Epithelial cell of prostate (primary cell): Measurements from ENCODE around the gene SLC39A5.

Source experiments
- DNase-seq: peaks from one replicate; pipeline ENCODE4 v3.0.0-alpha.2; 2011; ENCODE audit warnings: low read depth, low spot score
- H3K27ac ChIP-seq: fragments of 450-650 bp; 2 replicates; pipeline ENCODE4 v1.5.1; 2017; ENCODE audit warnings: mild to moderate bottlenecking

The SLC39A5 gene, protein sequence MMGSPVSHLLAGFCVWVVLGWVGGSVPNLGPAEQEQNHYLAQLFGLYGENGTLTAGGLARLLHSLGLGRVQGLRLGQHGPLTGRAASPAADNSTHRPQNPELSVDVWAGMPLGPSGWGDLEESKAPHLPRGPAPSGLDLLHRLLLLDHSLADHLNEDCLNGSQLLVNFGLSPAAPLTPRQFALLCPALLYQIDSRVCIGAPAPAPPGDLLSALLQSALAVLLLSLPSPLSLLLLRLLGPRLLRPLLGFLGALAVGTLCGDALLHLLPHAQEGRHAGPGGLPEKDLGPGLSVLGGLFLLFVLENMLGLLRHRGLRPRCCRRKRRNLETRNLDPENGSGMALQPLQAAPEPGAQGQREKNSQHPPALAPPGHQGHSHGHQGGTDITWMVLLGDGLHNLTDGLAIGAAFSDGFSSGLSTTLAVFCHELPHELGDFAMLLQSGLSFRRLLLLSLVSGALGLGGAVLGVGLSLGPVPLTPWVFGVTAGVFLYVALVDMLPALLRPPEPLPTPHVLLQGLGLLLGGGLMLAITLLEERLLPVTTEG

GRCh38 chr12:56229916-56230431, at the start of gene SLC39A5:
SLC39A5 (plus strand) TSS chr12:56230051; CDS start chr12:56231275, 1,224 bp downstream.
- no peak for DNase-seq
- no peak within 1 kb of the TSS for H3K27ac ChIP-seq

DNA sequence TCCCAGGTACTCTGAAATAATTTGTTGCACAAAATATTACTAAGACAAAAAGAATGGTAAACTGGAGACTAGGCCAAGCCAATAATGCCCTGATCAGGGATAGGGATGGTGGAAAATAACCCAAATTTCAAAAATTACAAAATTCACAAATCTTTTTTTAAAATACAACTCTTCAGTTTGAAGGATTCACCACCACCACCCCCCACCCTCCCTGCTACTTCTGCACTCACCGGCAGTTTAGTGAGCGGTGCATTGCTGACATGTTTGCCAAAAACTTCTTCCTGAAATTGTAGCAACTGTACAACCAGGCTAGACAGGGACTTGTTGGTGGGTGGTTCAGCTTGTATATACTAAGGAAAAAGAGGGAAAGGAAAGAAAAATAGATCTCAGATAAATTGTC, 42.9 kb upstream of the SLC39A5 start:
- DNase-seq = no peak
- no peak overlapping the region for H3K27ac ChIP-seq

- DNase-seq = no peak
- peak overlapping the region; percentile 91 for H3K27ac ChIP-seq
Observed at GRCh38 chr12:56188131-56188777, 41.6 kb upstream of the SLC39A5 start.

- peak overlapping the region; percentile 91 for H3K27ac ChIP-seq
- DNase-seq = no peak
Observed at GRCh38 chr12:56188778-56189098, 41.1 kb upstream of the SLC39A5 start.

DNA sequence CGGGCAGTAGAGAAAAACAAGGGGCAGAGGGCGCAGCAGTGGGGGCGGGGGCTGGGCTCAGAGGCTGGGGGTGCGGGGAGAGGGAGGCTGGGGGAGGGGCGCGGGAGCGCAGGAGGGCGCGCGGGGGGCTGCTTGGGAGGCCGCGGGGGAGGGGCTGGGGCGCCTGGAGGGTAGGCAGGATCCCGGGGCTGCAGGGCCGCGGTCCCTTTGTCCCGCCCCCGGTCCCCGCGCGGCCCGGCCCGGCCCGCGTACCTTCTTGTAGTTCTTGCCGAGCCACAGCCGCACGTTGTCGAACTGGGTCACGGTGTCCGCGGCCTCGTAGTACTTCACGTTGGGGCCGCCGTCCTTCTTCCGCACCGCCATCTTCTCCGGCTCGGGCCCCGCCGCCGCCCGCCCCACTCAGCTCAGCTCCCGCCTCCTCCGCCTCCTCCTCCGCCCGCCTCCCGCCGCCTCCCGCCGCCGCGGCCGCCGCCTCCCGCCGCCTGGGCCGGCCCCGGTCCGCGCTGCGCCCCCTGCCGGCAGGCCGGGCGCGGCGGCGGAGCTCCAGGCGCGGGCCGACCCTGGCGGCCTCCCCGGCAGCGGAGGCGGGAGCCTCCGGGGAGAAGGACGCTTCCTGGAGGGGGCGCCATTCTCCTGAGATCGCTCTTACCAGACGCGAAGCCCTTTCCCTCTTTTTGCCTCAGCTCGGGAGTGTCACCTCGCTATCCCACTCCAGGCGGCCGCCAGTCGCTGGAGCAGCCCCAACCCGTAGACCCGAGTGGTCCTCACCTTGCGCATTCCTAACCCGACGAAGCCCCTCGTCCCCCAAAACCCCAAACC, 40.5 kb upstream of the SLC39A5 start, which contains the start of gene SMARCC2:
Gene SMARCC2, minus strand, starts transcription at position 385 of the 819 bp plus-strand sequence. Its CDS starts 22 bp downstream, at position 363.
- peak; percentile 10 for DNase-seq

DNA sequence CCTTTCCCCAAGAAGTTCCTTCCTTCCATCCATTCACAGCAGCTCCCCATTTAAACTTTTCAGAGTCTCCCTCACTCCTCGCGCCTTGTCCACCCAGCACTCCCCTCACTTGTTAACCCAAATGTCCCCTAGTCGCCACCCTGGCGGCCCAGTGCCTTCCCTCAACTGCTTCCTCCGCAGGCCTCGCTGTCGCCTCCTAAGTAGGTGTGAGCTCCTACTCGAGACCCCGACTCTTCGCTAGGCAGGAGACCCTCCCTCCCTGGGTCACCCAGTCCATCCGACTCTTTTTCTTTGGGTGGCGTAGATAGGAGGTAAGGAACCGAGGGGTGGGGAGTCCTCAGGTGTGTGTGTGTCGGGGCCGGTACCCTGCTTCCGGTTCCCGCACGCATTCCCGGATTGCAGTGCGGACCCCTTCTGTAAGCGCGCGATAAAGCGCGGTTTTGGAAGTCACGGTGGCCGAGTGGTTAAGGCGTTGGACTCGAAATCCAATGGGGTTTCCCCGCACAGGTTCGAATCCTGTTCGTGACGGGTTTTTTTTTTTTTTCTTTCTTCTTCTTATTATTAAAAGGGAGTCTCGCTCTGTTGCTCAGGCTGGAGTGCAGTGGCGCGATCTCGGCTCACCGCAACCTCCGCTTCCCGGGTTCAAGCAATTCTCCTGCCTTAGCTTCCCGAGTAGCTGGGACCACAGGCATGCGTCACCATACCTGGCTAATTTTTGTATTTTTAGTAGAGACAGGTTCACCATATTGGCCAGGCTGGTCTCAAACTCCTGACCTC, 39.7 kb upstream of the SLC39A5 start:
- DNase-seq = peak; percentile 18
- H3K27ac ChIP-seq = peak overlapping the region; percentile 91

More for the DNA sequence above, 40.5 kb upstream of the SLC39A5 start, which contains the start of gene SMARCC2:
- H3K27ac ChIP-seq = peak within 1 kb of the TSS; percentile 91

GRCh38 chr12:56190695-56191155, 39.1 kb upstream of the SLC39A5 start:
- no peak for DNase-seq
- H3K27ac ChIP-seq = peak overlapping the region; percentile 91

DNA sequence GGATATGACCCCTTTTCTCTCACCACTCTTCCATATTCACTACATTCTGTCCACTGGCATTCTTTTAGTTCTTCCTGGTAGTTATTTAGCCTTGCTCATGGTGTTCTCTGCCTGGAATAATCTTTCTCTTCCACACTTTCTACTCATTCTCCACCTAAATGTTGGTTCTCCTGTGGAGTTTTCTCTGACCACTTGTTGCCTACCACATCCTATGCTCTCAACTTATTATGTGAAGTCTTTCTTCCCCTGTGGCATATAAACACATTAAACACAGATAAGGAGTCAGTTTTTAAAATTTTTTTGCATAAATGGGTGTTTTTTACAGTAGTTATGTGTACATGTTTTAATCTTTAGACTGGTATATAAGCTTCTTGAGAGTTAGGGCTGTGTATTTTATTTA, 37.3 kb upstream of the SLC39A5 start:
- no peak overlapping the region for H3K27ac ChIP-seq
- no peak for DNase-seq

DNA sequence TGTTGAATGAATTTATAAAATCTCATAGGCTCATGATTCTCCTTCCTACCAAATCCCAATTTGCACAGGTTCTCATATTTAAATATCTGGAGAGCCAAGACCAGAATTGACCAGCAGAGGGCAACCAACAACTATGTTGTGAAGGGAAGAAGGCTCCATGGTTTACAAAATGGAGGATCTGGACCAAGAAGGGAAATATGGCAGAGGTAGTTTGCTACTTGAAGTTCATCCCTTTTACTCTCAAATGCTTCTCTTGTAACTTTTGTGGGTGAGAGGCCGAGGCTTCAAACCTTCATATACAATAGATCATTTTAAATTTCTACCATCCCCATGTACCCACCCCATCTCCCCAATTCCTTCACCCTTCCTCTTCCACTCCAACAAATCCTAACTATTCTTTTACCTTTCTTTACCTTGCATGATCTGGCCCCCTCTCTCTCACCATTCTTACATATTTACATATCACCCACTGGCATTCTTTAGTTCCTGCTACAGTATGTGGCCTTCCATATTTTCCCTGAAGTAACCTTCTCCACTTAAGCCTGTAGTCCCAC, 36.7 kb upstream of the SLC39A5 start:
- no peak overlapping the region for H3K27ac ChIP-seq
- peak; percentile 24 for DNase-seq

- H3K27ac ChIP-seq = peak overlapping the region; percentile 48
Observed at GRCh38 chr12:56196818-56197550, 32.9 kb upstream of the SLC39A5 start.

DNA sequence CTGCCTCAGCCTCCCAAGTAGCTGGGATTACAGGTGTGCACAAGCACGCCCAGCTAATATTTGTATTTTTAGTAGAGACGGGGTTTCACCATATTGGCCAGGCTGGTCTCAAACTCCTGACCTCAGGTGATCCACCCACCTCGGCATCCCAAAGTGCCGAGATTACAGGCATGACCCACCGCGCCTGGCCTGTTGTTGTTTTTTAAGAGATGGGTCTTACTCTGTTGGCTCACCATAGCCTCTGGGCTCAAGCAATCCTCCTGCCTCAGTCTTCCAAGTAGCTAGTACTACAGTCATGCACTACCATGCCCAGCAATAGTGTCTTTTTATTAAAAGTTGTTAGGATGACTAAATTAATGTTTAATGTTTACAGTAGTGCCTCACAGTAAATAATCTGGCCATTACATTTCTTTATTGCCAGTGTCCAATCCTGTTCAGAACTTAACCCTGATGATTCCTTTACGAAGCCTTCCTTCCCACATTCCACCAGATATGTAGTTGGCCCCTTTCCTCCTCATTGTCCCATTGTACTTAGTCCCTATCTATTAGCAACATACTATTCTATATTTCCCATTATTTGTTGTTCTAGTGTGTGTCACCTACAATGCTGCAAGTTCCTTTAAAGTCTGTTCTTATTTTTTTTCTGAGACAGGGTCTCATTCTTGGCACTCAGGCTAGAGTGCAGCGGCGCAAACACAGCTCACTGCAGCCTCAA, 31.8 kb upstream of the SLC39A5 start:
- H3K27ac ChIP-seq = no peak overlapping the region
- DNase-seq = no peak

More at GRCh38 chr12:56196818-56197550, 32.9 kb upstream of the SLC39A5 start:
- DNase-seq = peak; percentile 27

DNA sequence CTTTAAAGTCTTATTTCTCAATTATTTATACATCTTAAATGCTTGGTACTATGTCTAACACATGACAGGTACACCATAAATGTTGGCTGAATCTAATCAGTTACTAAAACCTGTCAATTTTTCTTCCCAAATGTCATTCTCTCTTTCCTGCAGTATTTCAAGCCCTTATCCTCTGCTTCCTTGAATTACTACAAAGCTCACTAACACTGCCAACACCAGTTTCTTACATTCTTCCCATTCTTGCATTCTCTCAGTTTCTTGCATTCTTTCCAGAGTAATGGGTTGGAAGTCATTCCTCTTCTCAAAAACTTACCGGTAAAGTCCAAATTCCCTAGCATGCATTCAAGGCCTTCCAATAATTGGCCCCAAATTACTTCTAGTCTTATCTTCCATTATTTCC, 31.0 kb upstream of the SLC39A5 start:
- no peak overlapping the region for H3K27ac ChIP-seq
- no peak for DNase-seq

- DNase-seq = no peak
- H3K27ac ChIP-seq = no peak overlapping the region
Observed at GRCh38 chr12:56202366-56202765, 27.5 kb upstream of the SLC39A5 start.

DNA sequence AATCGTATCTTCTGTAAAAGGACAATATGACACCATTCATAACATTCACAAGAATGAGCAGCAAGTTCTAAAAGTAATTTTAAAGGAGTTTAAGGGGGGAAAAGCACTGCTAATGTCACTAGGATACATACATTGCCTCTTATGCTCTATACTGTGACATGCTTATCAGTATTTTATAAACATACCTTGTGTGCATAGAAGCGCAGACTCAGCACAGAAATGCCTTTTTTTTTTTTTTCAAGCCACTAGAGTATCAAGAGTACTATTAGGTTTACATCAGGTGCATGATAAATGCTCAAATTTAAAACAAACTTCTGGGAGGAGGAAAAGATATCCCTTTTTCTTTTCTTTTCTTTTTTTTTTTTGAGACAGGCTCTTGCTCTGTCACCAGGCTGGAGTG, 27.0 kb upstream of the SLC39A5 start:
- H3K27ac ChIP-seq = no peak overlapping the region
- DNase-seq = no peak

GRCh38 chr12:56204275-56204674, 25.6 kb upstream of the SLC39A5 start:
- no peak overlapping the region for H3K27ac ChIP-seq
- no peak for DNase-seq

DNA sequence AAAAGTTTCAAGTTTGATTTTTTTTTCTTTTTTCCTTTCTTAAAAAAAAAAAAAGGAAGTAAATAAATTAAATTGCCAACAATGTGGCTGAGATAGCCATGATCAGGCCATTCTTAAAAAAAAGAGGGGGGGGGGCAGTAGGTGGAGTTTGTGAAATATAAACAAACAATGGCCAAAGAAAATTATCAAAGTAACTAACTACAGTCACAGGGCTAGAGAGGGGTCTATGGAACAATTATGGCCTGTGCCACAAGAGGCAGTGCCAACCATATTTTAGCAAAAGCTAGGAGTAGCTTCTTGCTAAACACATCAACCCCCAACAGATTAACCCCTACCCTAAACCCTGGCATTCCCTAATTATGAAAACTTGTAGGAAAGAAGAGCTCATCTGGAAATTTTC, 24.4 kb upstream of the SLC39A5 start:
- DNase-seq = no peak
- H3K27ac ChIP-seq = no peak overlapping the region

DNA sequence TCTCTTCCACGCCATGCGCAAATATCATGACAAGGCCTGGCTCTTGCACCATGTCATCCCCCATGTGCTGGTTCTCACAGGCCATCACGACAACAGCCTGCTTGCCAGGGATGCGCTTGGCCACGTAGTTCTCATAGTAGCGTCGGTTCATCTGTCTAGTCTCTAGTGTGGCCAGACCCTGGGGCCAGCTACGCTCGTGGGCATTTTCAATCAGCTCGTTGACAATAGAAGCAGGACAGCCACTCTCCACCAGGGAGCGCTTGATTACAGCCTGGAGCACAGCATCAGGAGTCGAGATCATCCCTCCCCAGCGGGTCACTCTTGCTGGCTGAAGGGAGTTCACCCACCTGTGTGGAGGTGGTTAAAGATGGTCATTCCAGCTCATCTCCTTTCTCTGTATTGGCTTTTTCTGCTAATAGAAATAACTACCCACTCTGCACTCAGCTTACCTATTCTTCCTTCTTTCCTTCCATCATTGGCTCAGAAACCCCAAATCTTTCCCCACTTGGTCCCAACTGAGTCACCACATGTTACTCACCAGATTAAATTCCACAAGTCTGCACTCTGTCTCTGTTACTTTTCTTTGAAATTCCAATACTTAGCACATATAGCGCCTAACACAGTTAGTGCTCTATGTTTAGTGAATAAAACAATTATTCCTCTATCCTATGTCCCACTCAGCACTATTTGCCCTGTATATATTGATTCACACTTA, 23.2 kb upstream of the SLC39A5 start:
- no peak for DNase-seq
- H3K27ac ChIP-seq = no peak overlapping the region
